ENCODE results near the gene ZNRF4.

The ZNRF4 gene

GRCh38 chr19:5452594-5453565 lies 2.3 kb upstream of the ZNRF4 start:
- no peak overlapping the region for H2AFZ ChIP-seq (ENCODE audit: low read depth, low read length)
- H4K20me1 ChIP-seq (ENCODE audit: insufficient read depth, low read length): no peaks in the 10 kb centered on the region
- TF ChIP-seq CTCF (IDR thresholded peaks at IDR 0.05; ENCODE audit: low read depth, low read length): no peak
- TF ChIP-seq EZH2phosphoT487 (IDR thresholded peaks at IDR 0.05; ENCODE audit: low read depth): no peak
- no peak overlapping the region for H3K4me2 ChIP-seq (ENCODE audit: low read length)
- no peaks in the 10 kb centered on the region for H3K4me1 ChIP-seq (ENCODE audit: low read length)
- no peaks in the 10 kb centered on the region for H3K36me3 ChIP-seq (replicated peaks; ENCODE audit: low read depth, low read length)
- no peaks in the 10 kb centered on the region for H3K9me3 ChIP-seq (ENCODE audit: insufficient read depth, low read length)
- no peaks in the 10 kb centered on the region for H3K79me2 ChIP-seq (ENCODE audit: low read length)
- H3K27ac ChIP-seq (ENCODE audit: low read length): no peak overlapping the region
- H3K27me3 ChIP-seq (ENCODE audit: low read depth, low read length): no peaks in the 10 kb centered on the region
- no peak overlapping the region for H3K9ac ChIP-seq (ENCODE audit: low read length)
- H3K4me3 ChIP-seq (ENCODE audit: low read length): no peak overlapping the region

GRCh38 chr19:5454743-5455142 lies 474 bp upstream of the ZNRF4 start:
- Histone ChIP-seq H3K4me3 (ENCODE audit: low read length) (no peak overlapping the region), H3K27ac (ENCODE audit: low read length) (no peak overlapping the region), H3K4me2 (ENCODE audit: low read length) (no peak overlapping the region), H4K20me1 (ENCODE audit: insufficient read depth, low read length) (no peaks in the 10 kb centered on the region), H3K36me3 (replicated peaks; ENCODE audit: low read depth, low read length) (no peaks in the 10 kb centered on the region), H3K4me1 (ENCODE audit: low read length) (no peaks in the 10 kb centered on the region), H2AFZ (ENCODE audit: low read depth, low read length) (no peak overlapping the region), H3K9ac (ENCODE audit: low read length) (no peak overlapping the region), H3K79me2 (ENCODE audit: low read length) (no peaks in the 10 kb centered on the region), H3K9me3 (ENCODE audit: insufficient read depth, low read length) (no peaks in the 10 kb centered on the region), H3K27me3 (ENCODE audit: low read depth, low read length) (no peaks in the 10 kb centered on the region)
- TF ChIP-seq EZH2phosphoT487 (IDR thresholded peaks at IDR 0.05; ENCODE audit: low read depth): no peak
- no peak for TF ChIP-seq CTCF (IDR thresholded peaks at IDR 0.05; ENCODE audit: low read depth, low read length)

- no peak overlapping the region for H3K4me3 ChIP-seq (ENCODE audit: low read length)
- no peak overlapping the region for H3K27ac ChIP-seq (ENCODE audit: low read length)
- H3K9ac ChIP-seq (ENCODE audit: low read length): no peak overlapping the region
- H3K36me3 ChIP-seq (replicated peaks; ENCODE audit: low read depth, low read length): no peaks in the 10 kb centered on the region
- no peak for TF ChIP-seq EZH2phosphoT487 (IDR thresholded peaks at IDR 0.05; ENCODE audit: low read depth)
- no peak for TF ChIP-seq CTCF (IDR thresholded peaks at IDR 0.05; ENCODE audit: low read depth, low read length)
- H3K79me2 ChIP-seq (ENCODE audit: low read length): no peaks in the 10 kb centered on the region
- H2AFZ ChIP-seq (ENCODE audit: low read depth, low read length): no peak overlapping the region
- no peak overlapping the region for H3K4me2 ChIP-seq (ENCODE audit: low read length)
- no peaks in the 10 kb centered on the region for H3K27me3 ChIP-seq (ENCODE audit: low read depth, low read length)
- no peaks in the 10 kb centered on the region for H3K4me1 ChIP-seq (ENCODE audit: low read length)
- H3K9me3 ChIP-seq (ENCODE audit: insufficient read depth, low read length): no peaks in the 10 kb centered on the region
- H4K20me1 ChIP-seq (ENCODE audit: insufficient read depth, low read length): no peaks in the 10 kb centered on the region
These were observed 1.1 kb downstream of the ZNRF4 start for GRCh38 chr19:5456130-5456840.

GRCh38 chr19:5456841-5457200 lies 1.6 kb downstream of the ZNRF4 start:
- Histone ChIP-seq H3K79me2 (ENCODE audit: low read length) (no peaks in the 10 kb centered on the region), H3K4me2 (ENCODE audit: low read length) (no peak overlapping the region), H3K4me3 (ENCODE audit: low read length) (no peak overlapping the region), H3K36me3 (replicated peaks; ENCODE audit: low read depth, low read length) (no peaks in the 10 kb centered on the region), H3K27me3 (ENCODE audit: low read depth, low read length) (no peaks in the 10 kb centered on the region), H3K27ac (ENCODE audit: low read length) (no peak overlapping the region), H2AFZ (ENCODE audit: low read depth, low read length) (no peak overlapping the region), H3K9ac (ENCODE audit: low read length) (no peak overlapping the region), H4K20me1 (ENCODE audit: insufficient read depth, low read length) (no peaks in the 10 kb centered on the region), H3K4me1 (ENCODE audit: low read length) (no peaks in the 10 kb centered on the region), H3K9me3 (ENCODE audit: insufficient read depth, low read length) (no peaks in the 10 kb centered on the region)
- TF ChIP-seq EZH2phosphoT487 (IDR thresholded peaks at IDR 0.05; ENCODE audit: low read depth): no peak

Data from OCI-LY3 (cell line).